Nephron (organoid): ENCODE measurements around the gene CALCR.

ENCODE experiments used
- H3K27ac Mint-ChIP-seq, 3 experiments: 2 replicates each; pipeline ENCODE4 v1.8.0; 2020; ENCODE audit warnings: mixed read lengths in 3 of 3, mild to moderate bottlenecking in 2 of 3, moderate library complexity in 1 of 3
- H3K27me3 Mint-ChIP-seq: 2 replicates; pipeline ENCODE4 v1.8.0; 2021; ENCODE audit warnings: low read depth, mild to moderate bottlenecking, moderate library complexity, mixed read lengths
- H3K36me3 Mint-ChIP-seq: 2 replicates; pipeline ENCODE4 v1.8.0; 2020; ENCODE audit warnings: low read depth, mixed read lengths
- H3K4me1 Mint-ChIP-seq: 2 replicates; pipeline ENCODE4 v1.8.0; 2020; ENCODE audit warnings: mixed read lengths
- H3K4me3 Mint-ChIP-seq, 3 experiments: 2 replicates each; pipeline ENCODE4 v1.8.0; 2020; ENCODE audit warnings: mild to moderate bottlenecking in 3 of 3, mixed read lengths in 3 of 3, moderate library complexity in 2 of 3
- H3K9me3 Mint-ChIP-seq: 2 replicates; pipeline ENCODE4 v1.8.0; 2020; ENCODE audit warnings: mixed read lengths
- CTCF ChIP-seq, 3 experiments: fragments of 200-600 bp; sonication (generic); IDR thresholded peaks; one replicate each; pipeline ENCODE4 v1.5.0; 2021; ENCODE audit warnings: antibody characterized with exemption in 3 of 3; ENCODE audit not compliant: unreplicated experiment in 3 of 3

The CALCR gene

GRCh38 chr7:93574646-93575554 is at the start of gene CALCR:
TSS of gene CALCR (minus strand) at chr7:93574724. CDS start at chr7:93486981, 87,743 bp downstream.
- H3K27ac Mint-ChIP-seq = no peak within 1 kb of the TSS
- H3K9me3 Mint-ChIP-seq = no peaks in the 10 kb centered on the region
- TF ChIP-seq CTCF (IDR thresholded peaks at IDR 0.05; ENCODE audit: unreplicated experiment in 3 of 3) = no peak
- H3K36me3 Mint-ChIP-seq = no peaks in the 10 kb centered on the region
- peaks cover 74% of the 10 kb centered on the region for H3K27me3 Mint-ChIP-seq
- H3K4me3 Mint-ChIP-seq = peak within 1 kb of the TSS; percentile 83 to 89 (median 86)
- H3K4me1 Mint-ChIP-seq = peaks cover 10% of the 10 kb centered on the region

- peaks cover 3% of the 10 kb centered on the region for H3K27me3 Mint-ChIP-seq
- TF ChIP-seq CTCF (IDR thresholded peaks at IDR 0.05; ENCODE audit: unreplicated experiment in 3 of 3) = no peak
- peaks cover 6% of the 10 kb centered on the region for H3K4me1 Mint-ChIP-seq
- no peak overlapping the region for H3K27ac Mint-ChIP-seq
- no peak overlapping the region for H3K4me3 Mint-ChIP-seq
- H3K9me3 Mint-ChIP-seq = peaks cover 6% of the 10 kb centered on the region
- no peaks in the 10 kb centered on the region for H3K36me3 Mint-ChIP-seq
Measured at GRCh38 chr7:93623816-93624215, 49.3 kb upstream of the CALCR start.

GRCh38 chr7:93622036-93623033 is 47.8 kb upstream of the CALCR start:
- peaks cover 6% of the 10 kb centered on the region for H3K9me3 Mint-ChIP-seq
- peaks cover 6% of the 10 kb centered on the region for H3K4me1 Mint-ChIP-seq
- H3K27me3 Mint-ChIP-seq = peaks cover 3% of the 10 kb centered on the region
- H3K4me3 Mint-ChIP-seq = peak overlapping the region; percentile 10 to 66 (median 66)
- H3K27ac Mint-ChIP-seq = peak overlapping the region in 2 of 3 experiments; percentile 12 to 22
- TF ChIP-seq CTCF (IDR thresholded peaks at IDR 0.05; ENCODE audit: unreplicated experiment in 3 of 3) = peak; percentile 43 to 52 (median 50)
- H3K36me3 Mint-ChIP-seq = no peaks in the 10 kb centered on the region

- Mint-ChIP-seq H3K27ac (no peak overlapping the region), H3K27me3 (peaks cover 3% of the 10 kb centered on the region)
Measured at GRCh38 chr7:93620864-93621263, 46.3 kb upstream of the CALCR start.

GRCh38 chr7:93620057-93620456 is 45.5 kb upstream of the CALCR start:
- no peak overlapping the region for H3K27ac Mint-ChIP-seq
- H3K36me3 Mint-ChIP-seq = no peaks in the 10 kb centered on the region
- no peaks in the 10 kb centered on the region for H3K9me3 Mint-ChIP-seq
- no peak overlapping the region for H3K4me3 Mint-ChIP-seq
- peaks cover 6% of the 10 kb centered on the region for H3K4me1 Mint-ChIP-seq
- TF ChIP-seq CTCF (IDR thresholded peaks at IDR 0.05; ENCODE audit: unreplicated experiment in 3 of 3) = no peak
- H3K27me3 Mint-ChIP-seq = peaks cover 3% of the 10 kb centered on the region

More at GRCh38 chr7:93620864-93621263, 46.3 kb upstream of the CALCR start:
- H3K36me3 Mint-ChIP-seq = no peaks in the 10 kb centered on the region
- no peak overlapping the region for H3K4me3 Mint-ChIP-seq
- peaks cover 3% of the 10 kb centered on the region for H3K9me3 Mint-ChIP-seq
- H3K4me1 Mint-ChIP-seq = peaks cover 6% of the 10 kb centered on the region
- no peak for TF ChIP-seq CTCF (IDR thresholded peaks at IDR 0.05; ENCODE audit: unreplicated experiment in 3 of 3)
